Stimulated activated CD8-positive, alpha-beta memory T cell treated with anti-CD3 and anti-CD28 coated beads, Interleukin-12 subunit alpha, Interleukin-12 subunit beta, amount 100 ng/mL, for 24 hours (primary cell): Measurements from ENCODE around the gene ITPR3.

Experiments used
- DNase-seq: peaks from one replicate; pipeline ENCODE4 v3.0.0-alpha.2; 2020; ENCODE audit errors: extremely low read depth

Gene ITPR3

GRCh38 chr6:33719326-33719987 is 98.3 kb downstream of the ITPR3 start:
- DNase-seq: no peak

- no peak for DNase-seq
Measured at GRCh38 chr6:33720998-33721397, 99.9 kb downstream of the ITPR3 start.

- no peak for DNase-seq
Measured at GRCh38 chr6:33721508-33721907, 100.4 kb downstream of the ITPR3 start.

- DNase-seq: no peak
Measured at GRCh38 chr6:33722103-33722623, 101.0 kb downstream of the ITPR3 start.

- no peak for DNase-seq
Measured at GRCh38 chr6:33723371-33724085, 102.4 kb downstream of the ITPR3 start.

- DNase-seq: no peak
Measured at GRCh38 chr6:33724102-33725023, 103.2 kb downstream of the ITPR3 start.

GRCh38 chr6:33725222-33725621 is 104.1 kb downstream of the ITPR3 start:
- DNase-seq: no peak

- no peak for DNase-seq
Measured at GRCh38 chr6:33725891-33726673, 105.0 kb downstream of the ITPR3 start.

- no peak for DNase-seq
Measured at GRCh38 chr6:33726696-33727095, 105.6 kb downstream of the ITPR3 start.

- no peak for DNase-seq
Measured at GRCh38 chr6:33727126-33727525, 106.0 kb downstream of the ITPR3 start.

- no peak for DNase-seq
Measured at GRCh38 chr6:33727932-33728331, 106.8 kb downstream of the ITPR3 start.

- DNase-seq: no peak
Measured at GRCh38 chr6:33728438-33728837, 107.3 kb downstream of the ITPR3 start.

GRCh38 chr6:33729059-33729458 is 107.9 kb downstream of the ITPR3 start:
- no peak for DNase-seq

- no peak for DNase-seq
Measured at GRCh38 chr6:33730611-33731010, 109.5 kb downstream of the ITPR3 start.

GRCh38 chr6:33731035-33731434 is 109.9 kb downstream of the ITPR3 start:
- no peak for DNase-seq

- no peak for DNase-seq
Measured at GRCh38 chr6:33731751-33732282, 110.7 kb downstream of the ITPR3 start.

GRCh38 chr6:33732385-33732784 is 111.3 kb downstream of the ITPR3 start:
- no peak for DNase-seq

- DNase-seq: no peak
Measured at GRCh38 chr6:33732817-33733708, 111.9 kb downstream of the ITPR3 start.

GRCh38 chr6:33733709-33734007 is 112.5 kb downstream of the ITPR3 start:
- DNase-seq: no peak

GRCh38 chr6:33735216-33735615 is 114.1 kb downstream of the ITPR3 start:
- no peak for DNase-seq
